ENCODE data around the gene EVPL.

Gene EVPL

GRCh38 chr17:76017481-76018339 is 9.4 kb downstream of the EVPL start:
- DNase-seq, result no peak

DNA sequence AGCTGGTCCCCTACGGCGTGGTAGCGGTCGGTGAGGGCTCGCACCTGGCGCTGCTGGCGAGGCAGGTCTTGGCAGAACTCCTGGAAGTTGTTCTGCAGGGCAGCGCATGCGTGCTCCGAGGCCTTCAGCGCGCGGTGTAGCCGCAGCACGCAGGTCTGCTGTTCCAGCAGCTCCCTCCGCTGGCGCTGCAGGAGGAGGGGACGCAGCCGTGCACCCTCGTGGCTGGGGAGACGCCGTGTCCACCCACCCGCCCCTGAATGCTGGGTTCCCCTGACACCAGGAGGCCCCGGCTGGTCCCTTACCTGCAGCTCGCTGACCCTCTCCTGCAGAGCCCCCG is 12.2 kb downstream of the EVPL start:
- no peak for DNase-seq

- DNase-seq, result peak in 1 of 2 experiments; percentile 33
Measured at GRCh38 chr17:76014100-76014924, 12.8 kb downstream of the EVPL start.

GRCh38 chr17:76013377-76013932 is 13.7 kb downstream of the EVPL start:
- no peak for DNase-seq

- DNase-seq, result no peak
Measured at GRCh38 chr17:76011951-76012350, 15.2 kb downstream of the EVPL start.

DNA sequence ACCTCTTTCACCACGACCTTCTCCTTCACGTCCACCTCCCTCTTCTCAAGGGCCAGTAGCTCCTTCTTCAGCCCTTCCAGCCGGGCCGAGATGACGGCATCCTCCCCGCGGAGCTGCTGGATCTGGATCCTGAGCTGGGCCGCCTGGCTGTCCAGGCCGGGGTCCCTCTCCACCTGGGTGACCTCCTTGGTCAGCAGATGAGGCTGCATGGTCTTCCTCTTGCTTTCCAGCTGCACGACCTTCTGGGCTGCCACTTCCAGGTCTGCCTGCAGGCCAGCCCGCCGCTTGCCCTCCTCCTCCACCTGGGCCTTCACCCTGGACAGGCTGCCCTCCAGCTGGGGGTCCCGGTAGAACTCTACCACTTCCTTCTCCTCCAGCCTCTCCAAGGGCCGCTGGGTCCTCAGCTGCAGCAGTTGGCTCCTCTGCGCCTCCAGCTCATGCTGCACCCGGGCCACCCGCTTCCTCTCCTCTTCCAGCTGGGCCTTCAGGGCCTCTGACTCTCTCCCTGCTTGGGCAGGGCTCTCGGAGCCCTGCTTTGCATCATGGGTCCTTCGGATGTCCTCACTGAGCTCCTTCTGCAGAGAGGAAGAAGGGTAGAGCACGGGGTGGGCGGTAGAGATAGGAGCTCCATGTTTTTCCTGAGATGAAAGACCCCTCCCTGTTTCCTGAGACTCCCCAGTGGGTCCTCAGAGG is 17.0 kb downstream of the EVPL start:
- DNase-seq, result no peak

GRCh38 chr17:76009447-76009846 is 17.7 kb downstream of the EVPL start:
- DNase-seq, result no peak

DNA sequence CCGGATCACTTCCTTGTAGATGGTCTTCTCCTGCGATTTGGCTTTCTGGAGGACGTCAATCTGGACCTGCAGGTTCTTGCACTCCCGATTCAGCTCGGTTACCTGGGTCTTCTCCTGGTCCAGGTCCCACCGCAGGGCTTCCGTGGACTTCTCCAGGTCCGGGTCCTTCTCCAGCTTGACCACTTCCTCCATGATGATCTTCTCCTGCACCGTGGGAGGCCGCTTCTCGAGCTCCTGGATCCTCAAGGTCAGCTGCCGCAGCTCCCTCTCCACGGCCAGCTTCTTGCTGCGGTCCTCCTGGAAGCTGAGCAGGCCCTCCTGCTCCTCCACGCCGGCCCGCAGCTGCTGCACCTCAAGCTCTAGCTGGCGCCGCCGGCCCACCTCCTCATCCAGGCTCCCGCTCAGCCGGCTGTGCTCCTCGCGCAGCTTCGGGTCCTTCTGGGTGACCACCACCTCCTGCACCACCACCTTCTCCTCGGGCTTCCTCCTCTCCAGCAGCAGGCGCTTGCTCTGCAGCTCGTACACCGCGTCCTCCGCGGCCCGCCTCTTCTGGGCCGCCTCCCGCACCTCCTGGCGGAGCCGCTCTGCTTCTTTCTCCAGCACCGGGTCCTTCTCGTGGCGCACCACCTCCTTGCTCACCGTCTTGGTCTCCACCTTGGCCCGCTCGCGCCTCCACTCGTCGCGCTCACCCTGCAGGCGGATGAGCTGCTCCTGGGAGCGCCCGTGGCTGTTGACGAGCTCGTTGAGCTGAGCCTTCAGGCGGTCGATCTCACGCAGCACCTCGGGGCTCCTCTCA is 18.3 kb downstream of the EVPL start:
- DNase-seq, result no peak

DNA sequence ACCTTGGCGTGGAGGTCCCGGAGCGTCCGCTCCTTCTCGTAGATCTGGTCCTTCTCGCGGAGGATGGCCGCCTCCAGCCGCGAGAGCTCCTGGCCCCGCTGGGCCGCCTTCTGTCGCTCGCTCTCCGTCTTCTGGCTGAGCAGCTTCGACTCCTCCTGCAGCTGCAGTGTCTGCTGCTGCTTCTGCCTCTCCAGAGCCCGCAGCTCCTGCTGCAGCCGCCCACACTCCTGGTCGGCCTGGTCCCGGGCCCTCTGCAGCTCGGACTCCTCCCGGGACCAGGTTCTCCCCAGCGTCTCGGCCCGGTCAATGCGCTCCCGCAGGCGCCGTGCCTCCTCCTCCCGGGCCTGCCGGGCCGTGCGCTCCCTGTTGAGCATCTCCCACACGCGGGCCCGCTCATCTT is 18.9 kb downstream of the EVPL start:
- DNase-seq, result no peak

GRCh38 chr17:76007850-76008165 is 19.3 kb downstream of the EVPL start:
- DNase-seq, result no peak

- no peak for DNase-seq
Measured at GRCh38 chr17:76007131-76007849, 19.8 kb downstream of the EVPL start.

- DNase-seq, result peak; percentile 19 to 37
Measured at GRCh38 chr17:76005263-76006149, 21.6 kb downstream of the EVPL start.

- no peak for DNase-seq
Measured at GRCh38 chr17:76004750-76005262, 22.3 kb downstream of the EVPL start.

- no peak for DNase-seq
Measured at GRCh38 chr17:76003915-76004314, 23.2 kb downstream of the EVPL start.

DNA sequence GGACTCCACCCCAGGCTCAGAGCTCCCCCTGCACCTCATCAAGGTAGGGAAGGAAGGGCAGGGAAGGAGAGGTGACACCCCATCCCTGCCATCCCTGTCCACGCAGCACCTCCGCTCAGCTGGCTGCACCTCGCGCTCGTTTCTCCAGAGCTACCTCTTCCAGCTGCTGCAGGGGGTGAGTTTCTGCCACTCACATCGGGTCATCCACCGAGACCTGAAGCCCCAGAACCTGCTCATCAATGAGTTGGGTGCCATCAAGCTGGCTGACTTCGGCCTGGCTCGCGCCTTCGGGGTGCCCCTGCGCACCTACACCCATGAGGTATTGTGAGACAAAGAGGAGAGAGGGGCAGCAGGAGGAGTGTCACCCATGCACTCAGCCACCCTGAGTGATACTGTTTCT is 25.0 kb downstream of the EVPL start:
- DNase-seq, result no peak

DNA sequence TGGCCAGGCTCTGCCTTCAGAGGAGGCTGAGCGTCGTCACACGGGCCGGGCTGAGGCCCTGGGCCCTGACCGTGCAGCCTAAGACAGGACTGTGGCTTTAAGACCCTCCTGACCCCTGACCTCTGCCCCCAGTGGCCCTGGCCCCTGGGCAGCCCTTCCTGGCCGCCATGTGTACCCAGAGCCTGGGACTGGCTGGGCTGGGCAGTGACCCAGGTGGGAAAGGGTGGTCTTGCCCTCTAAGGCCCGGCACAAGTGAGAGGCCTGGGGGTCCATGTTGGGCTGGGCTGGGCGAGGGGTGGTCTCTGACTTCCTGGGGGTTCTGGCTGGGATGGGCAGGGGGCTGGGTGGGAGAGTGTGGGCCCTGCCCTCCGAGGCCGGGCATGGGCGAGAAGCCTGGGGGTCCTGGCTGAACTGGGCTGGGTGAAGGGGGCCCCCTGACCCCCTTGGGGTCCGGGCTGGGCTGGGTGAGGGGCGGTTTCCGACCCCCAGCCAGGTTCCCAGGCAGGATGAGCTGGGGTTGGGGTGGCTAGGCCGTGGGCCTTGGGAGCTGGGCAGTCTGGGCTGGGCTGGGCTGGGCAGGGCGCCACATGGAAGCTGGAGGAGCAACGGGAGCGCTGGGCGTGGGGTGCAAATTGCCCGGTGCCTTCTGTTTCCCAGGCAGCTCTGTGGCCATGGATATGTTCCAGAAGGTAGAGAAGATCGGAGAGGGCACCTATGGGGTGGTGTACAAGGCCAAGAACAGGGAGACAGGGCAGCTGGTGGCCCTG is 26.2 kb downstream of the EVPL start, which contains the start of gene CDK3:
Gene CDK3 (plus strand): TSS at position 101 of the 767 bp plus-strand sequence. CDS start 571 bp downstream, at position 672.
- DNase-seq, result no peak

DNA sequence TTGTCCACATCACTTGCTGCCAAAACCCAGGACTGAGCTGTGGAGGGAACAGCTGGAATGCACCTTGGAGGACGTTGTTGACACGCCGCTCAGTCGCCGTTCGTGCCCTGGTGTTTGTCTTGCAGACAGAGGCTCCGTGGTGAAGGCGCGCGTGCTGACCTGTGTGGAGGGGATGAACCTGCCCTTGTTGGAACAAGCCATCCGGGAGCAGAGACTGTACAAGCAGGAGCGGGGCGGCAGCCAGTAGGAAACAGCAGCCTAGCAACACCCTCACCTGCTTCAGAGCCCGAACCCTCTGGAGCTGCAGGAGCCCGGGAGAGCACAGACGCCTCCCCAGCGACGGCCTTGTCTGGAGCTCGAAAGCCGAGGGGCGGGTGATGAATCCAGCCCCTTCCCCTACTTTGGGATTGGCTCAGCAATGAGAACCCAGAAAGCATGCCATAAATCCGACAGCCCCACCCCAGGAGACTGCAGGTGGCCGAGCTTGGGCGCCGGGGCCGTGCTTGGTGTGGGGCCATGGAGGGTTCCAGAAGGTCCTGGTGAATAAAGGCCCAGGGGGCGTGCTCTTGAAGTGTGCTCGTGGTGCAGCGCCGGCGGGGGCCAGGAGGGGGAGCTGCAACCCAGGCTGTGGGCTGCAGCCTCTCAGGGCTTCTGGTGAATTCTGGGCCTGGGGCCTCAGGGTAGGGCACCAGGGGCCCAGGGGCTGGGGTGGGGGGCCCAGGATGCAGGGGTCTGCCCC is 26.9 kb downstream of the EVPL start:
- DNase-seq, result peak in 1 of 2 experiments; percentile 9

DNA sequence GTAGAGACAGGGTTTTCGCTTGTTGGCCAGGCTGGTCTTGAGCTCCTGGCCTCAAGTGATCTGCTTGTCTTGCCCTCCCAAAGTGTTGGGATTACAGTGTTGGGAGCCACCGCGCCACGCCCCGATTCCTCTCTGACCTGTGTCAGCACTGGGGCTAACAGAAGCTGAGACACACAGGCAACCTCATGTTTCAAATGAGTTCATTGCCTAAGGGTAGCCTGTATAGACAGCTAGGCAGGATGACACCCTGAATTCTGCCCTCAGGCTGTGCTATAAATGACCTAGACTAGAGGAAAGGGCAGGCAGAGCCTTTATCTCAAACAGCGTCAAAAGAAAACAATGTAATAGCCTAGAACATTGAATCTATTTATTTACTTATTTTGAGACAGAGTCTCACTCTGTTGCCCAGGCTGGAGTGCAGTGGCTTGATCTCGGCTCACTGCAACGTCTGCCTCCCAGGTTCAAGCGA is 28.7 kb downstream of the EVPL start:
- no peak for DNase-seq
